PC-9 (cell line): Measurements from ENCODE around the gene PACSIN1.

Experiments
- CTCF ChIP-seq: fragments of 200-600 bp; sonication (generic); conservative IDR thresholded peaks from 2 replicates; pipeline ENCODE4 v1.6.1; 2017; ENCODE audit warnings: mixed run types, antibody characterized with exemption, mild to moderate bottlenecking, moderate library complexity
- EZH2 ChIP-seq: fragments of 200-600 bp; sonication (generic); IDR thresholded peaks from 2 replicates; pipeline ENCODE4 v1.8.0; 2017; ENCODE audit warnings: antibody characterized with exemption, low read depth

- TF ChIP-seq CTCF (no peak), EZH2 (no peak)
Measured at GRCh38 chr6:34573567-34574183, 107.8 kb downstream of the PACSIN1 start.
